Measurements from ENCODE around the gene RPS3.

GRCh38 chr11:75383246-75383645, 16.1 kb upstream of the RPS3 start:
- no peak for TF ChIP-seq CTCF (IDR thresholded peaks at IDR 0.05 in 4 of 5, conservative IDR thresholded peaks at IDR 0.05 in 1 of 5)
- no peak for TF ChIP-seq POLR2A (IDR thresholded peaks at IDR 0.05)
